GM21423 (cell line): ENCODE results near the gene SCRN1.

Source experiments
- ATAC-seq: cut with Tn5 transposase; IDR thresholded peaks from one replicate; pipeline ENCODE4 v1.9.1; 2021; ENCODE audit warnings: mild to moderate bottlenecking, moderate library complexity; ENCODE audit not compliant: unreplicated experiment

SCRN1 gene

DNA sequence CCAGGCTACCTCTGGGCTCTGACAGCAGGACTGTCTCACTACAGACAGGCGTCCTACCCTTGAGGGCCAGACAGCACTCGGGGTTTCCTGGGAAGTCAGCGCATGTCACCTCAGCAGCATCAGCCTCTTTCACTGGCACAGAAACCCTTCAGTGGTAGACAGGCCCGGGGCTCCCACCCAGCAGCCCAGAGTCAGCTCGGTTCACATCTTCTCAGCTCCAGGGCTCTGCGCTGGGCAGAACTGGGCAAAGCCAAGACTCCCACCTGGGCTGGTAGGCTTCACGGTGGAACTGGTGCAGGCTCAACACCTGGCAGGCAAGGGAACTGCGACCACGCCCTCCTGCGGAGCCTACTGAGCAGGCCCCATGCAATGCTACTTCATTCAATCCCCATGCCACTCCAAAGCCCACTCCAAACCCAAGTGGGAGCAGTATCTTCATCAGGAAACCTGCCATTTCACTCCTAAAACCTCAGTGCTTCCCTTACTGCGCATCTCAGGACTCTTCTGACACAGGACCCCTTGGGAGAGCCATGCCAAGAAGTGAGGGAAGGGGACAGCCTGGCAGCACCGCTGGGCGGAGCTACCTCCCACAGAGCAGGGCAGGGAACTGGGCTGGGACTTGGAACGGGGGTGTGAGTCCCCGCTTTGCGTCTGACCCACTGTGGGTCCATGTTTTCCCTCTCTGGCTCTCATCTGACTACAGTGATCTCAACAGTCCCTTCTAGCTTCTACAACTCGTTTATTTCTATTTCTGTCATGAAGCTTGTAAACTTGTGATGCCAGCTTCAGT, 60.4 kb downstream of the SCRN1 start:
- ATAC-seq, result no peak

DNA sequence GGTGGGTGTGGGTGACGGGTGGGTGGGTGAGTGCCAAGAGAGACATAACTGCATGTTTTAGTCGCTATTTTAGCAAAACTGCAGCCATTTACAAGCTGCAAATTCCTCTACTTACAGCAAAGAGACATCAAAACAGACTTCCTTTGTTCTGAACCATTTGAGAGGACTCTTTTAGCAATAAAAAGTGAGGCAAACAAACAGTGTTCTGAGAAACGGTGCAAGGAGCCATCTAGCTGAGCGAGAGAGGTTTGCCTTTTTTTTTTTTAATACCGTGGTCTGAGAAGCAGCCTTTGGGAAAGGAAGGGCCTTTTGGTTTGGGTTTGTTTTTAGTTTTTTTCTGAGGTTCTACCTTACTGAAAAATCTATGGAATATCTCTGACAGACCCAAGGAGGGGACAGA, 62.9 kb downstream of the SCRN1 start:
- ATAC-seq, result no peak

DNA sequence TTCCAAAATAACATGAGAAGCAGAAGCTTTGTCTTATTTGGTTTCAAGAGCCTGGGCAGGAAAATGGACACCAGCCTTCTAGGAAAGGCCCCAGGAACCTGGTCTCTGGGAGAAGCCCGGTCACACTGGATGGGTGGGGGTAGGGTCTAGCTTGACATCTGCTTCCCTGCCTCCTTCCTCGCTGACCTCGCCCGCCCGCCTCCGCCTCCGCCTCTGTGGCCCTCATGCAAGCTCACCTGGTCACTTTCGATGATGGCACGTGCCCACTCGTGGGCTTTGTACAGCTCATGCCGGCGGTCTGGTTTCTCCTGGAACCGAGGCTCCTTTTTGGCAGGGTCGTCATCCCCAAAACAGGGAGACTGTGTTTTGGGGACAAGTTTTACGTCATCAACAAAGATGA, 63.4 kb downstream of the SCRN1 start:
- ATAC-seq, result no peak

DNA sequence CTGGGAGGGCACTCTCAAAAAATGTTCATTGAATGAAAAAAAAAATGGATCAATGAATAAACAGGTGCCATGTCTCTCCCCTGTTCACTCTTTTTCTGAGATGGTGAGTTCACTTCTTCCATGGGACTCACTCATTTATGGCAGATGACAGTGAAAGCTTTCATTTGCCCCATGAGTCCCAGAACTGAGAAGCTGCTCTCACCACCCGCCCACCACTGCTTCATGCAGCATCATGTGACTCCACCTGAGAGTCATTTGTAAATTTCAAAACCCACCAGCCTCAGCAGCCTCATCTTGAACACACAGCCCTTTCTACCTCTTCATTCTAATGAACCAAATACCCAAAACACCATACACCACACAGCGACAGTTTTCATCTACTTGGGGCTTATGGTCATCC, 64.9 kb downstream of the SCRN1 start:
- no peak for ATAC-seq

DNA sequence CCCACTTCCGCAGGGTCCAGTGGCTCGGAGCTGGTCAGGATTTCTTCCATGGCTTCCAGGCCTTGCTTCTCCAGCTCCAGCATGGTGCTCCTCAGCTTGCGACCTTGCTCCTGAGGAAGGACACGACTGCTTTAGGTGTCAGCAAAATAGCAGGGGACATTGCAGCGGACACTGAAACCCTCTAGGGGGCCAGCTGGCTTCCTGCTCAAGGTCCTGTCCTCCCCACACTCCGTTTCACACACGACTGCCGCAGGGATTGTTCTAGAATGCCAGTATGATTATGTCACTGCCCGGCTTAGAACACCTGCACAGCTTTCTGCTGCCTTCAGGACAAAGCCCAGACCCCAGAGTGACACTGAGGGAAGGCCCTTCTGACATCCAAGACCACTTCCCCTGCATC, 65.6 kb downstream of the SCRN1 start:
- ATAC-seq, result no peak

DNA sequence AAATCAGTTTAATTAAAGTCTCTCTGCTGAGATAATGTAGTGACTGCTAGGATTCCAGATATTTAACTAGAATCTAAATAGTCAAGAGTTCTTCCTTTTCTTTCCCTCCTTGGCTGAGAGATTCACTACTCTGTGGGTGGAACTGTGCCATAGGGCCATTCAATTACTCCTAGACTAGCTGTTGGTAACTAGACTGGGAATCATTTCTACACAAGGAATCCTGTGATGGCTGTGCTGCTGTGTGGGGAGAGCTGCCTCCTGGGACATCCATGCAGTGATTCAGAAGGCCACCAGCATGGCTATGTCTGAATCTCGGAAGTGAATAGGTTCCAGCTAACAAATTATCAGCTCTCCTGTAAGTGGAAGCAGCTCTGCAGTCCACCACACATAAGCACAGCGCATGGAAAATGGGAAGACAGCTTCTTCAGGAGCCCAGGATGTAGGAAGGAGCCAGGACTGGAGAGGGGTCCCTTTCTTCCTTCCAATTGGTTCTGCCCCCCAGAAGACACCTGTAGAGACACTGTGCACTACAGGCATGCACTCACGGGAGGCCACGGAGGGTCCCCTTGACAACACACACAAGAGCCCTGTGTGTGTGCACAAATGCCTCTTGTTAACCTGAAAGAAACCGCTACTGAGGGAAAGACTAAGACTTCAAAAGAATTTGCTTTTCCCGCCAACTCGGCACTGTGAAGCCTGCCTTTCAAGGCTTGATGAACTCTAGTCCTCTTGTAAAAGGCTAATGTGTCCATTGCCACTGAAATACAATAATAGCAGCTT, 66.5 kb downstream of the SCRN1 start:
- no peak for ATAC-seq

DNA sequence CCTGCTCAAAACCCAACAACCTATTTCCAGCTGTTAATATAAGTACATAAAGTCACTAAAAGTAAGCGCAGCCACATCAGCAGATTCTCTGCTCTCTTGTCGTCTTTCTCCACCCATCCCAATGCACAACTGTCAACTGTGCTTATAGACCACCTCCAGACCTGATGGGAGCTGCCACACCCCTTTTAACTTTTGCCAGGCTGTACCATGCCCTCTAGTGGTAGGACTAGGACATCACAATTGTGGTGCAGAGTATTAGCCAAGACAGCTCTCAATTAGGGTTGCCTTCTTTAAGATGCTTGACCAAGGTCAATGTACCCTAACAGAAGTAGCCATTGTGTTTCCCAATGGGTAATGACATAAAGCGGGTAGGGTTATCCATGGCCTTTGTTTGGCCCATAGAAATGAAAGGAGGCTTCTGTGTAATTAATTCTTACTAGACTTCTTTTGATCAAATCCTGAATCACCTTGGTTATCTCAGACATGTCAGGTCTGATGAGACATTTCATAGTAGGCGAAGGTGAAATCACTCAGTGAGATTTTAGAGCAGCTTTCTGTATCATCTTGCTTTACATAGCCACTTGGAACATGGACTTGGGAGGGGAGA, 68.1 kb downstream of the SCRN1 start:
- ATAC-seq, result peak; percentile 83

DNA sequence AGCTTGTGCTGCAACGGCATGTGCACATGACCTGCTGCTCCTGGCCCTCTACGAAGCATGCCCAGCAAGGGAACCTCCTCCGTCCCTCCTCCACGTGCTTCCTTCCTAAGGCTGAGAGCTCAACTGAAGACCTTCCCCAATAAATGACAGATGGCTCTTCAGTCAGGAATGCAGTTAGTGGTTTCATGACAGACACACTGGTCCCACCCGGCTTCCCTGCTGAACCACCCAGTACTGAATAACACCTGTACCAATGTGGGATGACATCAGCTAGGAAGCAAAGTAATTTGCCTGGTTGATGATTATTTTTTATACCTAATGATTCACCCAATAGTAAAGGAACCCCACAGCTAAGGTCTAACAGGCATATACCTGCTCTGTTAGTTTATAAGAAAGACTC, 69.1 kb downstream of the SCRN1 start:
- ATAC-seq, result no peak

DNA sequence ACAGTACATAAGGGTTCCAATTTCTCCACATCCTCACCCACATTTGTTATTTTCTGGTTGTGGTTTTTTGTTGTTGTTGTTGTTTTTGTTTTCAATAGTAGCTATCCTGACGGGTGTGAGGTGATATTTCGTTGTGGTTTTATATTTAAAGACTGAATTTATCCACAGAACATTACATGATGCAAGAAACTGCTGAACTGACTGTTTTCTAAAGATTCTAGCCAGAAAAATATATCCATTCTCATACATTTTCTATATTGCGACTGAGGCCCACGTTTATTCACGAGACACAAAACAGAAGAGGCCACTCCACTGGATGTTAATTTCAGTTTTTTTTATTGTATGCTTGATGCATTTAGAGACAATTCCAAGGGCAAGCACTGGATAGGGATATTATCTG, 69.8 kb downstream of the SCRN1 start:
- no peak for ATAC-seq

DNA sequence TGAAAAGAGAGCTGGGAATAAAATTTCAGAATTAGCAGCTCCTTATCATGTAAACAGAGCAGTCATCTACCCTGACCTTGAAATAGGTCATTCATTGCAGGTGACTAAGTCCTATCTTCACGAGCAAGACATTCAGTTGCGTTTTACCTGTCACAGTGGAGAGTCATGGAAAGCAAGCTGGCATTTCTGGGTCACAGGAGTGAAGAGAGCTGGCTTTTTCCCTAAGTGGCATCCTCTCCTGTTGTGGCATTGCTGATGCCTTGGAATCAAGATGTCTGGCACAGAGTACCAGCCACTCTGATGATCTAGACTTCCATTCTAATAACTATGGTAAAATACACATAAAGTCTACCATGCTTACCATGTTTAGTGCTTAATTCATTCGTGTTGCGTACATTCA, 70.8 kb downstream of the SCRN1 start:
- ATAC-seq, result no peak

DNA sequence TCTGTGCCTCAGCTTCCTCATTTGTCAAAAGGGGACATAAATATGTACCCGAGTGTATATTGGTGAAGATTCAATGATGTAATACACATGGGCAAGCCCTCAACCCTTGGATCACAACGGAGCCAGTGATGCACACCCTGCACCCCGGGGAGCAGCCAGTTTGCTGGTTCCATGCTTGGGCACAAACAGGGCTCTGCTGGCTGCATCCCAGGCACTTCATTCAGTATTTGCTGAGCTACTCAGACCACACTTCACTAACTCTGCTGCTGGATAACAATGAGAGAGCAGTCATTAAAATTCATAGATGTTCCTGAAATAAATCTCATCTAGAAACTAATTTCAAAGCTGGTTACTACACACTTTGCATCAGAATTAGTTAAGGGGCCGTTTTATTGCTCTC, 72.0 kb downstream of the SCRN1 start:
- ATAC-seq, result no peak

DNA sequence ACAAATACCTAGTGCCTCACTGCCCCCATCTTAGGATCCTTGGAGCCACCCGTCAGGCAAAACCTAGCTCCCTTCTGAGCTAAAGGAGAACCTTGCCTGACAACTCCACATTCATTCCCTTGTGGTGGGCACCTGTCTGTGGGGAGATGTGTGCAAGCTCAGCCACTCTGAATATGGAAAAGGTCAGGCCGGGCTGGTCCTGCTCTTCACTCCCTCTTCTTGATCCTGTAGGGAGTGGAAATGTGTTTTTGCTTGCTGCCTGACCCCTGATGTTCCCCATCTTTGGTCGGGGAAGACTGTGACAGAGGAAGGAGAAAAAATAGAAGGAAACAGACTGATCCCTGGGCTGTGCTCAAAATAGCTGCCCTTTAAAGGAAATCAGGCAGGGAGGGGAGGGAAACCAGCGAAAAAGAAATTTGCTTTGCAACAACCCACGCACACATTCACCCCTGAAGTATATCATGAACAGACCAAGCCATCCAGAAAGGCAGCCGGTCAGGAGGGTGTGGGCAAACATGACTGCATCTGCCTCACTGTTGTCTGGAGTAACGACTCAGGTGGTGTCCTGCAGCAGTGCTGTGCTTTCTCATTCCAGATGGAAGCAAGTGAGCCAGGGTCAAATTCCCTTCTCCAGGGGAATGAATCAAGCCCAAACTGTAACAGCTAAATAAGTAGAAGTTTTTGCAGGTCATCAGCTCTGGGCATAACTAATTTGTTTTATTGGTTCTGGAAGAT, 74.0 kb downstream of the SCRN1 start:
- no peak for ATAC-seq

DNA sequence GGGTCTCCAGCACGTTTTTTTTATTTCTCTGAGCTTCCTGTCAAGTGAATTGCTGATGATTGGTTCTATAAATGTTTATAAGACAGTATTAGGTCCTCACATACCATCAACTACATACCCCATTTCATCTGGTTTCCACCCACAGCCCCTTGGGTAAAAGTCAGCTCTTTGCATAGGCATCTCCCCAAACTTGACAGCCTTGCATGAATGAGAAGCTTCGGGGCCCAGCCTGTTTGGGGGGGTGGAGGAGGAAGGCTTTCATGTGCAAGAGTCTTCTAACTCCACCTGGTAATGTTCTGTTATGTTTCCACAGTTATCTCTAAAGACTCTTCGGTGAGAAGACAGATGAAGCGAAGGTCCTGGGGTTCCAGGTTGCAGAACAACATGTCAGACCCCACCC, 75.4 kb downstream of the SCRN1 start:
- no peak for ATAC-seq

DNA sequence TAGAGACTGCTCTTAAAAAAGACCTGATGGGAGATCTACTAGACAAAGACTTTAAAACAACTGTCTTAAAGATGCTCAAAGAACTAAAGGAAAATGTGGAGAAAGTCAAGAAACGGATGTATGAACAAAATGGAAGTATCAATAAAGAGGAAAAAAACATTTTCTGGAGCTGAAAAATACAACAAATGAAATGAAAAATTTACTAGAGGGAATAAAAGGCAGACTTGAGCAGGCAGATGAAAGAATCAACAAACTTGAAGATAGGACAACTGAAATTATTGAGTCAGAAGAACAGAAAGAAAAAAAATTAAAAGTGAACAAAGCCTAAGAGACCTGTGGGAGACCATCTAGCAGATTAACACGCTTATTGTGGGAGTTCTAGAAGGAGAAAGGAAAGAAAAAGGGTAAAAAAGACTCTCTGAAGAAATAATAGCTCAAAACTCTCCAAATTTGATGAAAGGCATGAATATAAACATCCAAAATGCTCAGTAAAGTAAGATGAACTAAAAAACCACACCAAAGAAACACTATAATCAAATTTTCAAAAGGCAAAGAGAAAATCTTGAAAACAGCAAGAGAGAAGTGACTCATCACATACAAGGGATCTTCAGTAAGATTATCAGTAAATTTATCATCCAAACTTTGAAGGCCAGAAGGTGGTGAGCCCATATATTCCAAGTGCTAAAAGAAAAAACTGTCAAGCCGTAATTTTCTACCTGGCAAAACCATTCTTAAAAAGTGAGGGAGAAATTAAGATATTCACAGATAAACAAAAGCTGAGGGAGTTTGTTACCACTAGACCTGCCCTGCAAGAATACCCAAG, 83.2 kb downstream of the SCRN1 start:
- ATAC-seq, result no peak

DNA sequence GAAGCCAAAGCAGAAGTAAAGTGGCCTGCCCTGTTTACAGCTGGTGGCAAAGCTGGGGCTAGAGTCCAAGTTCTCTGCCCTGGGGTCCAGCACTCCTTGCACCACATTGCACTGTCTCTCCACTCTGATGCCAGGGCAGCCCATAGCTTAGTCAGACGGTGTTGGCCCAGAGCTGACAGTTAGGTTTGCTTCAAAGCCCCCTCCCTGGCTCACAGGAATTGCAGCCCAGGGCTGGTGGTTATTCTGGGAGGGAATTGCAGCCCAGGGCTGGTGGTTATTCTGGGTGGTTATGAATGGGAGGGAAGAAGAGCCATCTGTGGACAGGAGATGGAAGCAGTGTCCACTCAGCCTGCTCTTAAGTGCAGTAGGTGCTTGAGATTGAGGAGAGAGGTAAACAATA, 88.9 kb downstream of the SCRN1 start:
- ATAC-seq, result no peak

DNA sequence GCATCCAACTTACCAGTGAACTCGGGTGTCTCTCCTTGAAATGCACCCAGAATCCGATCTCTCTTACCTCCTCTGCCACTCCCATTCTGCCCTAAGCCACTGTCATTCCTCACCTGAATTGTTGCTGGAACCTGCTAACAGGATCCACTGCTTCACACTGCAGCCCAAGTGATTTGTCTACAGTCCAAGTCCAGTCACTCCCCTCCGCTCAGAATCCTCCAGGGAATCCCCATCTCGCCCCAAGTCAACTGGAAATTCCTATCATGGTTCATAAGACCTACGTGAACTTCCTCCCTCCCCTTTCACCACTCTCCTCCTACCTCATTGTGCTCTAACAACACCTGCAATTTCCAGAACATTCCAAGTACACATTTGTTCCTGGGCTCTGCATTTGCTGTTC, 91.3 kb downstream of the SCRN1 start:
- ATAC-seq, result no peak

DNA sequence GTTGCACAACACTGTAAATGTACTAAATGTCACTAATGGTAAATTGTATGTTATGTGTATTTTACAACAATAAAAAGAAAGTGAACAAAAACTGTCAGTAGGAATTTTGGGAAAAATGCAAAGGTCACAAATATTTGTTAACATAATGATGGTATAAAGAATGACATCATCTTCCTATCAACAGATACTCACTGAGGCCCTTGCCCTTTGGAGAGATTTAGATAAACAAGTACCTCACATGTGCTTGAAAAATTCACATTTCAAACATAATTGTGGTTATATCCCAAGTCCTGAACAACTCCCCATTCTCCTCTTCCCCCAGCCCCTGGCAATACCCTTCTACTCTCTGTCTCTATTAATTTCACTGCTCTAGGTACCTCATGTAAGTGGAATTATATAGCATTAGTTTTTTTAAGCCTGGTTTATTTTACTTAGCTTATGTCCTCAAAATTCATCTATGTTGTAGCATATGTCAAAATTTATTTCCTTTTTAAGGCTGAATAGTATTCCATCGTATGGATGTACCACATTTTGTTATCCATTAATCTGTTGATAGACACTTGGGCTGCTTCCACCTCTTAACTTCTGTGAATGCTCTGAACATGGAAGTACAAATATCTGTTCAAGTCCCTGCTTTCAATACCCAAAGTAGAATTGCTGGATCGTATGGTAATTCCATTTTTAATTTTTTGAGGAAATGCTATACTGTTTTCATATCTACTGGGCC, 92.8 kb downstream of the SCRN1 start:
- no peak for ATAC-seq

DNA sequence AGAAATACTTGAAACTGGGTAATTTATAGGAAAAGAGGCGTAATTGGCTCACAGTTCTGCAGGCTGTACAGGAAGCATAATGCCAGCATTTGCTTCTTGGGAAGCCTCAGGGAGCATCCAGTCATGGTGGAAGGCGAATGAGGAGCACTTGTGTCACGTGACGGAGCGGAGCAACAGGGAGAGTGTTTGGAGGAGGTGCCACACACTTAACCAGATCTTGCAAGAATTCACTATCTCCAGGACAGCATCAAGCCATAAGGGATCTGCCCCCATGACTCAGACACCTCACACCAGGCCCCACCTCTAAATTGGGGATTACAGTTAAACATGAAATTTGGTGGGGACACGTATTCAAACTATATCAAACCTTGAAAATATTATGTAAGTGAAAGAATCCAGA, 94.0 kb downstream of the SCRN1 start:
- no peak for ATAC-seq

DNA sequence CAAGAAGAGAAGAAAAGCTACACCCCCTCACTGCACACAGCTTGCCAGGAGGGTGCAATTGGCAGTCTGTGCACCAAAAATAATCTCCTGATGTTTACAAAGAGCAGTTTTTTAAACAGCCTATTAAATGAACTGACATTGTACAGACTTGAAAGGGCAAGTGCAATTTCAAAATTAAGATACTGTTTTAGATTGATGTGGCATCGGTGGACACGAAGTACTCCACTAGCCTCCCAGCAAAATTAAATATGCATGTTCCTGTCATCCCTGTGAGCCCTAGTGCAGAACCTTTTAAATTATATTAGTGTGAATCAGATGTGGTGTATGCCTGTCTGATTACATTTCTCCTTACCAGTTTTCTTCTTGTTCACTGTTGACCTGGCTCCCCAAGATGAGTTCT, 95.3 kb downstream of the SCRN1 start:
- no peak for ATAC-seq
